GM23248 (cell line): ENCODE results near the gene TSSC4.
"Not testable (repeated sequence)": the region's sequence is repeated elsewhere in the genome, so short reads cannot be mapped to it uniquely, and the experiment has no call there.

Experiments
- EZH2 ChIP-seq: fragments of 200-600 bp; sonication (generic); IDR thresholded peaks from 2 replicates; pipeline ENCODE4 v1.6.1; 2018; ENCODE audit warnings: antibody characterized with exemption, mild to moderate bottlenecking; ENCODE audit not compliant: insufficient read depth, poor library complexity, severe bottlenecking
- EZH2phosphoT487 ChIP-seq: fragments of 200-600 bp; sonication (generic); IDR thresholded peaks from 2 replicates; pipeline ENCODE4 v1.6.1; 2018; ENCODE audit warnings: antibody characterized with exemption, moderate library complexity, mild to moderate bottlenecking, low read depth; ENCODE audit not compliant: insufficient read depth

GRCh38 chr11:2364386-2364785, 36.2 kb upstream of the TSSC4 start:
- not testable (repeated sequence) for TF ChIP-seq EZH2, EZH2phosphoT487
